B cell (primary cell): ENCODE measurements around the gene BOD1L2.

Source experiments
- EZH2 ChIP-seq: IDR thresholded peaks from 2 replicates; pipeline ENCODE4 v1.6.1; 2012; ENCODE audit warnings: borderline replicate concordance, low read depth, mild to moderate bottlenecking, moderate library complexity, low read length; ENCODE audit not compliant: insufficient read depth, poor library complexity, severe bottlenecking
- TF ChIP-seq, protein P1 (sequence below): fragments of 200-600 bp; IDR thresholded peaks from one replicate; pipeline ENCODE4 v1.8.0; 2022; ENCODE audit warnings: antibody characterized with exemption, mild to moderate bottlenecking

DNA sequence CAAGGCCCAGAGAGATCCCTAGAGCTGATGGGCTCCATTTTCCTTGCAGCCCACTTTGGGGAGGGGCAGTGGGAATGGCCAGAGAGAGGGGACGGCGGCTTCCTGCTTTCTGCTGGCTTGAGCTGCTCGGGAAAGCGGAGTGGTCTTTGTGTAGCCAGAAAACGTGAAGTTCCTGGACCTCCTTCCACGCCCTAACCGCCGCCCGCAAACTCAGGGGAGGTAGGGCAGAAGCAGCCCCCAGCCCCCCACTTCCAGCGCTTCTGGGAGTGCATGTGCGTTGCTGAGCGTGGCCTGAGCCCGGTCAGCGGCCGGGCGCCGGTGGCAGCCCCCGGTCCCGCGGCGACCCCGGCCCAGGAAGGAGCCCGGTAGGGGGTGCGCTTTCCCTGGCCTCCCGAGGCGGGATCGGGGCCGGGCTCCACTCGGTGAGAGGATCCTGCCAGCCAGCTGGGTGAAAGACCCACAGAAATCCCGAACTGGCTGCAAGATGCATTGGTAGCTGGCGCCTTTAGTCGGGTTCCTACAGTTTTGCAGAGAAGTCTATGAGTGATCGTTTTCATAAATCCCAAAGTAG lies 25.3 kb upstream of the BOD1L2 start:
- TF ChIP-seq, protein P1, sequence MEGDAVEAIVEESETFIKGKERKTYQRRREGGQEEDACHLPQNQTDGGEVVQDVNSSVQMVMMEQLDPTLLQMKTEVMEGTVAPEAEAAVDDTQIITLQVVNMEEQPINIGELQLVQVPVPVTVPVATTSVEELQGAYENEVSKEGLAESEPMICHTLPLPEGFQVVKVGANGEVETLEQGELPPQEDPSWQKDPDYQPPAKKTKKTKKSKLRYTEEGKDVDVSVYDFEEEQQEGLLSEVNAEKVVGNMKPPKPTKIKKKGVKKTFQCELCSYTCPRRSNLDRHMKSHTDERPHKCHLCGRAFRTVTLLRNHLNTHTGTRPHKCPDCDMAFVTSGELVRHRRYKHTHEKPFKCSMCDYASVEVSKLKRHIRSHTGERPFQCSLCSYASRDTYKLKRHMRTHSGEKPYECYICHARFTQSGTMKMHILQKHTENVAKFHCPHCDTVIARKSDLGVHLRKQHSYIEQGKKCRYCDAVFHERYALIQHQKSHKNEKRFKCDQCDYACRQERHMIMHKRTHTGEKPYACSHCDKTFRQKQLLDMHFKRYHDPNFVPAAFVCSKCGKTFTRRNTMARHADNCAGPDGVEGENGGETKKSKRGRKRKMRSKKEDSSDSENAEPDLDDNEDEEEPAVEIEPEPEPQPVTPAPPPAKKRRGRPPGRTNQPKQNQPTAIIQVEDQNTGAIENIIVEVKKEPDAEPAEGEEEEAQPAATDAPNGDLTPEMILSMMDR, result no peak
- no peak for TF ChIP-seq EZH2
